NCI-H82 (cell line): ENCODE data around the gene SAMHD1.

ENCODE experiments used
- DNase-seq: peaks from one replicate; lab custom pipeline; 2025; lab: John Stamatoyannopoulos, UW

The SAMHD1 gene

DNA sequence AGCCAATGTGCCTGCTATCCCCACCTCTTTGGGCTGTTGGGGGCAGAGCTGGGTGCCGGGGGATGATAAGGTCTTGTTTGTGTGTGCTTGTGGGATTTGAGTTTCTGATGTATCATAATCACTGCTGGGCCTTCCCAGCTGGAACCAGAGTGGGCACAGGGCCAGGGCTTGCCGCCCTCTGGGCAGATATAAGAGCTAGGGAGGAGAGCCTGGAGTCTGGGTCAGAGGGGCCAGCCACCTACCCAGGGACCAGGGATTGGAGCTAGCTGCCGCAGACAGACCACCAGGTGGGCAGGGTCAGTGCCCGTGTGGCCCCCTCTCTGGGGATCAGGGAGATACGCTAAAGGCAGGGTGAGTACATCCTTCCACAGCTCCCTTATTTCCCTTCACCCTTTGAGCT lies 78.7 kb downstream of the SAMHD1 start:
- no peak for DNase-seq

DNA sequence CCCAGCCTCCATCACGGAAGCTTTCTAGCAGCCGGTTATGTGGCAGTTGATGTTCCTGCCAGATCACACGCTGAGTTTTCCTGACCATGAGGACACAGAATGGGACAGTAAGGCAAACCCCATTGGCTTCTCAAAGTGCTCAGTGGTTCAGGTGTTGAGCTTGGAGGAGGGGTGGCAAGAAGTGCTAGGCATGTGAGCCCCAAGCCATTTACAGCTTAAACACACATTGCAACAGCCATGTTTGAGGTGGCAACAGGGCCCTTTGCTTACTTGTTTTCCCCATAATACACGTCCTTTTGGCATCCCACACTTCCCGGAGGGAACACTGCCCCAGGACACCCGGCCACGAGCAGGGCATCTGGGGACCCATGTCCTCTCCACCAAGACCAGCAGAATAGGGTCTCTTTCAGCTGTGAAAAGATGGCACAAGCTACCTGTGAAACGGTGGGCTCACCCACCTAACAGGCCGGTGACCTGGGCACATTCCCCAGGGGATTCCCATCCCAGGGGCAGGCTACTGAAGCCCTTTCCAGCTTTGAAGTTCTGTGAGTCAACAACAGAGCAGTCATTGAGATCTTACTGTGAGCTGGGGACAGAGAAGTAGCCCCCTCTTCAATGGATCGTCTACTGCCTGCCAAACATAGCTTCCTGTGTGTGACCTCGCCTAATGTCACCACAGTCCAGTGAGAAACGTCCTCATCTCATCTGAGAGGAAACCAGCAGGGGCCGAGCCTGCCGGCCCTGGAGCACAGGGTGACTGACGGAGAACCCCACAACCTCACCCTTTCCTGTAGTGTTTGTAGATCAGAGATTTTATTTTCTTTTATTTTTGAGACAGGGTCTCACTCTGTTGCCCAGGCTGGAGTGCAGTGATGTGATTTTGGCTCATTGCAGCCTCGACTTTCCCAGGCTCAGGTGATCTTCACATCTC lies 79.6 kb downstream of the SAMHD1 start:
- no peak for DNase-seq

DNA sequence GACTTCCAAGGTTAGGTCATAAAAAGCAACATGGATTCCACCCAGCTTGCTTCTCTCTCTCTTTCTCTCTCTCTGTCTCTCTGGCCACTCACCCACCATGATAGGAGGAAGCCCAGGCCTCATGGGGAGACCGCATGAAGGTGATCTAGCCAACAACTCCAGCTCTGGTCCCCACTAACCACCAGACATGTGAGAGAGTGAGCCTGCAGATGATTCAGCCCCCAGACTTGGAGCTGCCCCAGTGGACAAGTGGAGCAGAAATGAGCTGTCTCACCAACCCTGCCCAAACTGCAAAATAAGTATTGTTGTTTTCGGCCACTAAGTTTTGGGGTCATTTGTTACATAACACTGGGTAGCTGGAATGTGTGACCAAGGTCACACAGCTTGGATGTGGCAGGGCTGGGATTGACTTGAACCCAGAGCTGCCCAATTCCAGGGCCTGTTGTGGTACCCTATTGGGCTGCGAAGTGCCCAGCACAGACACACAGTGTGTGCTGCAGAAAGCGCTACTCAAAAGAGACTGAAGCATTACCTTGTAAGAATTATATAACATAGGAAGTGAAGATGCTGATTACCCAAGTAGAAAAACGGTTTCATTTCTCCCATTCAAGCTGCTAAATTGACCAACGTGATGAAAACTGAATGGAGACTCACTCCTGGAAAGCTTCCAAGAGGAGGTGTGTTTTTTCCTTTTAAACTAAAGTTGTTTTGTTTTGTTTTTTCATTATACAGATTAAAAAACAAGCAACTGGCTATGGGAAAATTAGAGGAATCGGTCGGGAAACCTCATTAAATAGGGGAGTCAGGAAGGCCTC lies 84.6 kb downstream of the SAMHD1 start:
- no peak for DNase-seq

DNA sequence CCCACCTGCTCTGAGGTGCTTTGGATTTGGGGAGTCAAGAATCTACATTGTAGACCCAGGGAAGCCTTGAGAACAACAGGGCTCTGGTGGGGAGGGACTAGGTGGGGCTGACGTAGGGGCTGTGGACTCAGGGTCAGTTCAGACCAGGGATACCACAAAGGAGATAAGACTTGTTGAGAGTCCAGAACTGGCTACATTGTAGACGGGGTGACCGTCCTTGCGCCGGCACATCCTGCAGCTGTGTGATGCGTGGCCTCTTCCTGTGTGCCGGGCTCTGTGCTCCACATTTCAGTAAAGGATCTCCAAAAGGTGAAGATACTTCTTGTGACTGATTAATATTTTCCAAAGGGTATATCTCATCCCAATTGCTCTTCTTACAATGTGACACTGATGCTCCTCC lies 85.3 kb downstream of the SAMHD1 start:
- no peak for DNase-seq

DNA sequence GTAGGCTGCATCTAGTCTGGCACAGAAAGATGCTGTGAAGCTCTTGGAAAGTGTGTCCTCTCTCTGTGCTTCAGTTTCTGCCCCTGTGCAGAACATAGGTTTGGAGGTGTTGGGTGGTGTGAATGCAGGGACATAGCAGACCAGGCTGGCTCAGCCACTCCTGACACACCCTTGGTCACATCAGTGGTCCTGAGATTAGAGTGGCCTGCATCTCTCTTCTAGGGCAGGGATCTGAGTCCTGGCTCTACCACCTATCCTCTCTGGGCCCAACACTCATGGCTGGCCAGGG lies 85.7 kb downstream of the SAMHD1 start:
- DNase-seq: no peak

DNA sequence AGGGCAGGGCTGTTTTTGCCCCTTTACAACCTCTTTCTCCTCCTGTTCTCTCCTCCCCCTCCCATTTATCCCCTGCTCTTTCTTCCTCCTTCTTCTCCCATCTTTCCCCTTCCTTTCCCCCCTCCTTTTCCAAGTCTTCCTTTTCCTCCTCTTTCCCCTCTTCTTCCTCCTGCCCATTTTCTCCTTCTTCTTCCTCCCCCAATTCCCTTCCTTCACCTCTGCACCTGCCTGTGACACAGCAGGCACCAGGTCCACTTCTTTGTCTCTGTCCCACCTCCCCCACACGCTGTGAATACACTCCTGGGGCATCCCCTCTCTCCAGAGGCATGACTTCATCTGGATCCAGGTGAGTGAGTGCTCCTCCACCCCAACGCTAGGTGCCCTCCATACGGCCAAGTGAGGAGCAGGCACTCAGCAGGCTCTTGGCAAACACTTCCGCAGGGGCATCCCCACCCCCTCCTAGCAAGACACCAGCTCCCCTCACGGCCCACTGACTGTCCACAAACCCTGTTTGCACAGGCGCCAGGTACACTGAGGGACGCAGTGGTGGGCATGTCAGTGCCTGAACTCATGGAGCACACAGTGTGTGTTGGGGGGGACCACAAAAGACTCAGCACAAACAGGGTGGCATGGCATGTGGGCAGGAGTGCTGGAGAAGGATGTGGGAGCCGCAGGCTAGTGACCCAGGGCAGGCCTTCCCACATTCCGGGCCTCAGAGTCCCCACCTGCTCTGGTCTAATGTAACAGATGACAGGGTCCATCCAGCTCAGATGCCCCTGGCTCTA lies 86.2 kb downstream of the SAMHD1 start:
- DNase-seq: no peak

DNA sequence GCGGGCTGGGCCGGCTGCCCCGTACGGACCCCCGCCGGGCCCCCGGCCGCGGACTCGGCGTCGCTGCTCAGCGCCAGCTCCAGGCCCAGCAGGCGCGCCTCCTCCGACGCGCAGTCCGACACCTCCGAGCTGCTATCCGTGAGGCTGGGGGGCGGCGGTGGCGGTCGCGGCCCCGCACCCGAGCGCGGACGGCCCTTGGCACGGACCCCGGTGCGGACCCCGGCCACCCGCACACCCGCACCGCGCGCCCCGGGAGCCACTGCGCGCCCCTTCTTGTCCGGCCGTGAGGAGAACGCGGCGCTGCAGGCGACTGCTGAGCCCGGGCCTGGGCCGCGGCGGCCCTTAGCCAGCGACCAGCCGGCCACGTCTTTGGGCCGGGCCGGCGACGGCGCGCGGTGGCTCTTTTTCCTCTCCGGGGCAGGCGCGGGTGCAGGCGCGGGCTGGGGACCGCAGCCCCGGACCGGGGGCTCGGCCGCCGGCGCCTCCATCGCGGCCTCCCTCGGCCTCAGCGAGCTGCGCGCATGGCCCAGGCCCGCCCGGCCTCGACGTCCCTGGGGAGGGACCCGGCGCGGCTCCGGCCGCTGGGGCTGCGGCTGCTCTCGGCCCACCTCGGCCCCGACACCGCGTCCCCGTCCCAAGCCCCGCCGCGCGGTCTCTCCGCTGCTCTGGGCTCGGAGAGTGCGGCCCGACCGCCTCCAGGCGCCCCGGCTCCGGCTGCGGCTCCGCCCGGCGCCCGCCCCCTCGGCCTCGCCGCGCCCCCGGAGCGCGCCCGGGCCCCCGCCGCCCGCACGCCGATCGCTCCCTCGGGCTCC lies 88.4 kb downstream of the SAMHD1 start:
- no peak for DNase-seq

DNA sequence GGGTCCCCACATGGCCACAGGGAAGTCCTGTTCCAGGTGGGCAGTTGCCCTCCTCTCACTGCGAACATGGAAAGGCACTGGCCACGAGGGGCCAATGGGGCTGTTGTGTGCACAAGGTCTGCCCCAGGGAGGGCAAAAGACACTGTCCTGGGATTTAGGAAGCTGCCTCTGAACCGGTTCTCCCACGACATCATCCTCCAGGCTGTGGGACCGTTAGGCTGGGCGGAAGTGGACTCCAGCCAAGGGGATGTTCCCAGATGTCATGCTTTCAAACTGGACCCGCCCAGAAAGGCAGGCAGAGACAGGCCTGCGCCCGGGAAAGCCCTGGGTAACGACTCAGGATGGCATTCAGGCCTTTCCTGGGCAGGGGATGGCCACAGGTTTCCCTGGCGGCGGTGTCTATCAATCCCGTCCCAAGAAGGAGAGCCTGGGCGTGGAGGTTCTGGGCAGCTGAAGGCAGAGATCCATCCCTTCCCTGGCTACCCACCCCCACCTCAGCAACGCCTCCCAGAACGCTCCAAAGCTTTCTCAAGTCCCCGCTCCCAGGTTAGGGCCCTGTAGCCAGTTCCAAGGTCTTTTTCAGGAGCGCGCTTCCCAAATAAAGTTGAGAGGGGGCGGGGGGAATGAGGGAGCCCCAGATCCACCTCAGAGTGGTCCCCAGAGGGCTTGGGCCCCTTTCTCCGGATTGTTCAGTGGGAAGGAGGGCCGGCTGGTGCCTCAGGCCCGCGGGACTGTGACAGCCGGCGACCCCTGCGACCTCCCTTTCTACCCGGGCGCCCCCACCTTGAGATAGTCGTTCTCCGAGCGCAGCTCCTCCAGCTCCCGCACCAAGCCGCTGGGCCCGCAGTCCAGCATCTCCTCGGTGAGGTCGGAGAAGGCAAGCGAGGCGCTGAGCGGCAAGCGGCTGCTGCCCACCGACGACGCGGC lies 89.4 kb downstream of the SAMHD1 start:
- peak; percentile 77 for DNase-seq

DNA sequence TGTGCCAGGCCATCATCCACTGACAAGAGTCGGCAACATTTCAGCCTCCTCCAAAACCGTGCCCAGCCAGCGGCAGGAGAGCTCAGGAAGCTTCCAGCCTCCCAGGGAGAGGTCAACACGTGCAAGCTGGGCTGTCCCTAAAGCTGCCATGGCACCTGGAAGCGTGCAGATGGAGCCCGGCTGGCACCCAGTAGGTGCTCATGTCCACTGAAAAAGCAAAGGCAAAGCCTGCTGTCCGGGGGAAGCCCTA lies 90.0 kb downstream of the SAMHD1 start:
- DNase-seq: no peak

DNA sequence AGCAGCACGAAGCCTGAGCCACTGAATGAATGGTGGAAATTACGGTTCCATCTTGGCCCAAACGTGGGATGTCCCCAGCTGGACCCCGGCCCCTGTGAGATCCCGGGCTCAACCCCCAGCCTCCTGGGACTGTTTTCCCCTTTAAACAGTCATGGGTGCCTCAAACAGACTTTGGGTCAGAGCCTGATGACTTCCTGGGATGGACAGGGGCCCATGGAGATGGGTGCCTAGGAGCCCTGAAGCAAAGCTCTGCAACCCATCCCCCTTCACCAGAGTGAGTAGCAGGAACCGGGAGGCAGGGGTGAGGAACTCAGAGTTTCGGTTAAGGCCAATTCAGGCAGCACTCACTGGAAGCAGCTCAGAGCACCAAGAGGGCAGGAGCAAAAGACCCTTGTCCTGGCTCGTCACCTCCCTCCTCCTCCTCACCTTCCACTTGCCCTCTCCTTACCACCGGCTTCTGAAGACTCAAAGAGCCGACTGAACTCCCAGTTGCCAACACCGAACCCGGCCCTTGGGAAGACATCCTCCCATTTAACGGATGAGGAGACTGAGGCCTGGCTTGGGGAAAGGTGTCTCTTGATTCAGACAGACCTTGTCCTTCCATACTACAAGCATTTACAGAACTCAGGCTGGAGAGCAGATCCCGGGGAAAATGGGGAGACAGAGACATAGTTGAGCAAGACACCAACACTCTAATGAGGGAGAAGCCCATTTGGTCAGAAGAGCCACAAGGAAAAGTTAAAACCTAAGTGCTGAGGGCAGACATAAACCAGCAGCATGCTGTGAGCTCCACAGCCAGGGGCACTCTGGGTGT lies 90.5 kb downstream of the SAMHD1 start:
- DNase-seq: no peak

DNA sequence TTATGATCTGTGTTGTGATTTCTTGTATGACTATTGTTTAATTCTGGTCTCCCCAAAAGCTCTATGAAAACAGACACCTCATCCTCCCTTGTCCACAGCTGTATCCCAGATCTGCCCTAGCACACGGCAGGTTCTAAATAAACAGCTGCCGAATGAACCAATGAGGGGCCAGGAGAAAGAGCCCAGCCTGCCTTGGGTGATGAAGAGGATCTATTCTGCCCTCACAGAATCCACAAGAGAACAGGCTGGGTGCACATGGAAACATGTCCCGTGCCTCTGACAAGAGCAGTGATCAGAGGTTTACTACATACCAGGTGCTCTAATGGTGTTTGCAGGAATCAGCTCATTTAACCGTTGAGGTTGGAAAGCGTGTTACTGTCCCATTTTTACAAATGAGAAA lies 91.2 kb downstream of the SAMHD1 start:
- no peak for DNase-seq

DNA sequence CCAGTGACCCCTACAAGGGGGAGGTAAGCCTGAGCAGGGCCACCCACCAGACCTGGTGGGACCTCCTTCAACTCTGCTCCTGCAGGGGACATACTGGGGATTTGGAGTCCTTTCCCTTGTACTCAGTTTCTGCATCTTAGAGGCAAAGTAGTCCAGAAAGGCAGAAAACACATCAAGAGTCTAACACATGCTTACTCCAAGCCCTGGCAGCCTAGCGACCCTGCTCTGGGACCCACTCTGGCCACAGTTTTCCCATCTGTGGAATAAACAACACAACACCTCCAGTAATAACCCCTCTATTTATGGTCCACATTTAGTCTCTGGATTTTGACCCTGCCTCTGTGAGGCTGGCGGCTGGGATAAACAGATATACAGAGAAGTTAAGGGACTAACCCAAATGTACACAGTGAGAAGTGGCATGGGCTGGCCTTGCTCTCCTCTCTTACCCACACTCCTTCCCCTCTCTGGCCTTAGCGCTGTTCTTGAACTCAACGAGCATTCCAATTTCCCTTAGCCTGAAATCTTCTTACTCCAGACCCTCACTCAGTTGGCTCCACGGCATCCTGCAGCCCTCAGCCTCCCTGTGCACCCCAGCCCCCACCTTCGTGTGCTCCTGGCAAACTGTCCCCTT lies 91.7 kb downstream of the SAMHD1 start:
- no peak for DNase-seq

DNA sequence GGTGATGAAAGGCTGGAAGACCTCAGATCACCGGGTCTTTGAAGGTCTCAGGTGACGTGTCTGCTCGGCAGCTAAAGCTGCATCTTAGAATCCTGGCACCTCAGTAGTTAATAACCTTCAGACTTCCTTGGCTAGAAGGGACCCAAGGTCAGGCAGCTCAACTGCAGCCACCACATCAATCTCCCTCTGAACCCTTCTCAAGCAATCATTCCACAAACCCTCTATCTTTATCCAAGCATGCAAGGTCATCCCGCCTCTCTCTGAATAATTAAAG lies 92.3 kb downstream of the SAMHD1 start:
- no peak for DNase-seq

DNA sequence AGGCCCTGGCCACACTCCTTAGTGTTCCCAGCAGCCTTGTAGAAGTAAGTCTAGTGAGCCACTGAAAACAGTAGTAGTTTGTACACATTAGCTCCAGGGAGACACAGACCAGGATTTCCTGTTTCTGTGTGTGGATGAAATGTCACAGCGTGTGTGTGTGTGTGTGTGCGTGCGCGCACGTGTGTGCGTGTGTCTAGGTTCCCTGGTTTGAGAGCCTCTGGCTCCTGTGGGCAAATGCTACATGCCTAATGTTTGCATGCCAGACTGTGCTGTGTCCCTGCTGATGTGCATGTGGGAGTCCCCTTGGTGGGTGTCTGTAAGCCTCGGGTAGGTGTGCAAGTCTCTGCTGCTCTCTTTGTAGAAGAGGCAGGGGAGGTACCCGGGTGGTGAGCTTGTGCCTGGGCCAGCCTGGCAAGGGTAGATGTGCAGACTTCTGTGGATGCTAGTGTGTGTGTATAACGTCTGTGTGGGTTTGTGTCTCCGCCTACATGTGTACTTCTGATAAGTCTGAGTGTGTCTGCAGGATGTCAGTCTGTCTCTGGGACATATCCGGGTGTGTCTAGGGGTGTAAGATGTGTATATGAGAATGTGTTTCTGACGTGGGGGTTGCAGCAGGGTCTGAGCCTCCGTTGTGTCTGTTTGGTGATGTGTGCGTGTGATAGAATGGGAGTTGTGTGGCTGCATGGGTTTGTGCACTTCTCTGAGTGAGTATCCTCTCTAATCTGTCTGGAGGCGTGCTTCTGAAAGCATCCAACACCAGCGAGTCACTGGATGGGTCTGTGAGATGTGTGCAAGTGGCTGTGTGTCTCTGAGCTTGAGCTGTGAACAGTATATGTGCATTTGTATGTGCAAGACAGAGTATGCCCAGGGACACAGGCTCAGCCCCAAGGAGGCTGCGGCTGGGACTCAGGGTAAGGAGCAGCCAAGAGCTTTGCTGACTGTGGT lies 94.5 kb downstream of the SAMHD1 start:
- no peak for DNase-seq

DNA sequence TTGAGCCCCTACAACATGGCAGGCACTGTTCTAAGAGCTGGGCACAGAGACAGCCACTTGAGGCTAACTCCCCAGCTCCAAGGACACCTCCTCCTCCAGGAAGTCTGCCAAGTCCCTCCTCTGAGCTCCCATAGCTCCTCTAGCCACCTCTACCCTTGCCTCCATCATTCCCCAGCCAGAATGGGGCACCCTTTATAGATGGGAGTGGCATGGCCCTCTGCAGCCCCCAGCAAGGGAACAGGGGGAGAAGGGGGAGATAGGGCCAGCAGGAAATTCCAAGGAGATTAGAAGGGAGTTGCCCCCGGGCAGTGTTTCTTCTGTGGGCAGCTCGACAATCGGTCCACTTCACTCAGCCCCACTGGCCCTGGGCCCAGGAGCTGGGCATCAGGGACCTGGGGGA lies 95.3 kb downstream of the SAMHD1 start:
- no peak for DNase-seq

DNA sequence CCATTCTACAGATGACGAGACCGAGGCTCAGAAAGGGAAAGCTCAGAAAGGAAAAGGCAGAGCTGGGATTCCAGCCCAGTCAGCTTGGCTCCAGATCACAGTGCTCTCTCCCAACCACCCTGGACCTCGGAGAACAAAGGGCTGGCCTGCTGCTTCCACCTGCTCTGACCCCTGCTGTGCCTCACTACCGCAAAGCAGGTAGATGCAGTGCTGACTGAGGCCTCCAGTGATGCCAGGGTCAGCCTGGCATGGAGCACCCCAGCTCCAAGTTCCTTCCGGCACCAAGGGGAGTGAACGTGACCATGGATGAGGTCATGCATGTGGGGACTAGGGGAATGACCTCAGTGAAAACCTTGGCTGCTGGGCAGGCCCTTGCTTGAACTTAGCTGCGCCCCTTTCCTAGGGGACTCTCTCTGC lies 96.3 kb downstream of the SAMHD1 start:
- no peak for DNase-seq

DNA sequence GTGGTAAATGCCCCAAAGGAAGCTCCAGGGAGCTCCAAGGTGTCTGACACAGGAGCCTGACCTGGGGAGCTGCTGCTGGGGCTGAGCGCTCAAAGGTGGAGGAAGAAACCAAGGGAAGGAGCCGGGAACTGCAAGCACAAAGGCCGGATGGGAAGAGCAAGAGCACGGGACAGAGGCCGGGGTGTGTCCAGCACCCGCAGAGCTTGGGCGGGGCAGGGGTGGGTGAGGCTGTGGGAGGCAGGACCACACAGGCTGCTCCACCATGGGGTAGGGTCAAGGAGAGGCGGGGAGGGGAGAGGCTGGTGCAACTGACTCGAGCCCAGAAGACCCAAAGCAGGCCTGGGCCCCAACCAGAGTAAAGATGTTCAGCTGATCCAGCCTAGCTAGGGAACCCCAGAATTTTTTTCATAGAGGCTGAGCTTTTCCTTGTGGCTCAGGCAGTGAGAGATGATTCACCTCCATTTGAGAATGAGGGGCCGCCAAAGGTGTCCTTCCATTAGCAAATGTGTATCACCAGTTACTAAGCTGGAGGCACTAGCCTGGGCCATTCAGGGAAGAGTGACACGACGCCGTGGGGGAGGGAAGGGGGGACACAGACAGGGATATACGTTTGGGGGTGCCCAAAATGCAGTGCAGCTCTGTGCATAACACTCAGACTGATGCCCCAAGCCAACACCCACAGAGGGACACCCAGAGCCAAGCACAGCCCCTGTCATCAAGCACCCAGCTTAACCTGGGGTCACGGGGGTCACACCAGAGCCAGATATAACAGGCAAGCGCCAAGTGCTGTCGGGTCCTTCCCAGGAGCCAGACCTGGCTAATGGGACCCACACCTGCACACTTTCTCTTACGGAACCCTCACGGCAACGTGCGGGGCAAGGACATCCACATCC lies 96.9 kb downstream of the SAMHD1 start:
- no peak for DNase-seq

DNA sequence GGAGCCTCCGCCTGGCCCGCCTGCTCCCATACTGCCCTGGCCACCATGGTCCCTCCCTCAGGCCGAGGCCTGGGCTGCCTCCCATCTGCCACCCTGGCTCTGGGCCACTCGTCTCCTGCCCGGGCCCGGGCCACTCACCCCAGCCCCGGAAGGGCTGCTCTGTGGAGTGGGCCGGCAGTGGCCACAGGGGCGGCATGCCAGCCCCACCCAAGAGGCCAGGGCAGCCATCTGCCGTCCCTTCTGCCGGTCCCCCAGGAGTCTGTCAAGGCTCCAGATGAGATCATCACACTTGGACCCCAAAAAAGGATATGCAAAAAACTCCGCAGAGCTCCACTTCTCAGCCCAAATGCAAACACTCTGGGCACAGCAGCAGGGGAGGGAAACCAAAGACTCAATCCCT lies 99.3 kb downstream of the SAMHD1 start:
- no peak for DNase-seq
